Fibroblast of the aortic adventitia (primary cell): ENCODE results near the gene CDX2. TPM values are rescaled to one million over a fixed set of nuclear protein-coding genes. Genes with fewer than 3 reads are reported as not detected.
A peak's percentile ranks its signal among the peaks of the same experiment; 100 is the strongest.

ENCODE experiments used
- DNase-seq: peaks from one replicate; pipeline ENCODE4 v3.0.0-alpha.2; 2010; ENCODE audit warnings: low read depth
- H3K4me3 ChIP-seq: 2 replicates; pipeline ENCODE4 v1.5.1; 2011; ENCODE audit warnings: low read depth, mild to moderate bottlenecking, control low read depth, low read length, moderate library complexity
- total RNA-seq: library from RNA; depleted of rRNA; stranded (reverse); fragments of >200 nt; gene quantifications from 2 replicates; pipeline ENCODE4 v1.2.3, GENCODE V29; 2012; ENCODE audit warnings: low replicate concordance
- TF ChIP-seq, protein P1 (sequence below): IDR thresholded peaks from 2 replicates; pipeline ENCODE4 v1.5.1; 2011; ENCODE audit warnings: mild to moderate bottlenecking, low read length, control low read depth, inconsistent platforms; ENCODE audit not compliant: insufficient read depth

Gene CDX2
- total RNA-seq, 1 donor, result not detected

DNA sequence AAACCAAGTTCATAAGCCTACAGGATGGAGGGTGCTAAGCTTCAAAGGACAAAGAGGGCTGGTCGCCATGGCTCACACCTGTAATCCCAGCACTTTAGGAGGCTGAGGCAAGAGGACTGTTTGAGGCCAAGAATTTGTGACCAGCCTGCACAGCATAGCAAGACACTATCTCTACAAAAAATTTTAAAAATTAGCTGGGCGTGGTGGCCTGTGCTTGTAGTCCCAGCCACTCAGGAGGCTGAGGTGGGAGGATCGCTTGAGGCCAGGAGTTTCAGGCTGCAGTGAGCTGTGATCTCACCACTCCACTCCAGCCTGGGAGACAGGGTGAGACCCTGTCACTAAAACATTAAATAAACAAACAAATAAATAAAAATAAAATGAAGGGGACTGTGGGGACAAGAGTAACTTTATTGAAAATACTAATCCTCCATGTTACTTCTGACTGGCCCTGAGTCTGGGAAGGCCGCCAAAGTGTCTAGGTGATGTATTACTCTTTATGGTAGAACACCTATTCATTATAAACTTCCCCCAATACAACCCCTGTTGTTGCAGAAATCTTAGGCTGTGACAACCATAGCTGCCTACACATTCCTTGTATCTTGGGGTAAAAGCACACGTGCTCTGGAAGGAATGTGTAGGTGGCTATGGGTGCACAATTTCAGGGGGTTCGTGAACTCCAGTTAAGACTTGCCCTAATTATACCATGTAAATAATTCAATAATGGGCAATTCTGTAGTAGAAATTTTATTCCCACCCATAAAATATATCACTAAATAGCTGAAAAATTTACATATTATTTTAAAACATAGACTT, 34.0 kb upstream of the CDX2 start:
- no peak overlapping the region for H3K4me3 ChIP-seq
- no peak for DNase-seq
- TF ChIP-seq, protein P1, sequence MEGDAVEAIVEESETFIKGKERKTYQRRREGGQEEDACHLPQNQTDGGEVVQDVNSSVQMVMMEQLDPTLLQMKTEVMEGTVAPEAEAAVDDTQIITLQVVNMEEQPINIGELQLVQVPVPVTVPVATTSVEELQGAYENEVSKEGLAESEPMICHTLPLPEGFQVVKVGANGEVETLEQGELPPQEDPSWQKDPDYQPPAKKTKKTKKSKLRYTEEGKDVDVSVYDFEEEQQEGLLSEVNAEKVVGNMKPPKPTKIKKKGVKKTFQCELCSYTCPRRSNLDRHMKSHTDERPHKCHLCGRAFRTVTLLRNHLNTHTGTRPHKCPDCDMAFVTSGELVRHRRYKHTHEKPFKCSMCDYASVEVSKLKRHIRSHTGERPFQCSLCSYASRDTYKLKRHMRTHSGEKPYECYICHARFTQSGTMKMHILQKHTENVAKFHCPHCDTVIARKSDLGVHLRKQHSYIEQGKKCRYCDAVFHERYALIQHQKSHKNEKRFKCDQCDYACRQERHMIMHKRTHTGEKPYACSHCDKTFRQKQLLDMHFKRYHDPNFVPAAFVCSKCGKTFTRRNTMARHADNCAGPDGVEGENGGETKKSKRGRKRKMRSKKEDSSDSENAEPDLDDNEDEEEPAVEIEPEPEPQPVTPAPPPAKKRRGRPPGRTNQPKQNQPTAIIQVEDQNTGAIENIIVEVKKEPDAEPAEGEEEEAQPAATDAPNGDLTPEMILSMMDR, result no peak

DNA sequence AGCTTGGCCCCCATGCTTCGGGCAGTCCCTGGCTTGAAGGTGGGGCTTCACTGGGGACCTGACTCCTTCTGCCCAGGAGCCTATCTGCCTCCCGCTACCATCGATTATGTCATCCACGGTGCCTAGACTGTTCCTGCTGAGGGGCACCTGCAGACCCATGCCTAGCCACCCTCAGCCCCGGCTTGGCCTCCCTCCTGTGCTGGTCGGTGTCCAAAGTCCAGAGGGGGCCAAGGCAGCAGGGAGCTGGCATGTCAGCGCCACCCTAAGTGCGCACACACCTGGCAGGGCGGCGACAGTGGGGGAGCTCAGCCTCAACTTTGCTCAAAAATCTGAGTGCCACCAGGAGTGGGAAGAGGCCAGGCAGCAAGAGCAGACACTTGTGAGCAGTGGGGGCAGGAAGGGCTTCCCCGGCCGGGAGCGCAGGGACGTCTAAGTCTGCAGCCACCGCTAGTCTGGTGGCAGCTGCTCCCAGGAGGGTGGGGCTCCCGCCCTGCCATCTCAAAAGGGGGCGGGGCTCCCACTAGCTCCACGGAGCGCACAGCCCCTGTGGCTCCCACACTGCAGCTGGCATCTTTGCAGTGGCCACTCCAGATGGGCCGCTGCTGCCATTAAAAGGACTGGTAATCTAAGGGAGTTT, 32.8 kb upstream of the CDX2 start:
- DNase-seq, result no peak
- TF ChIP-seq, protein P1, result no peak
- no peak overlapping the region for H3K4me3 ChIP-seq

DNA sequence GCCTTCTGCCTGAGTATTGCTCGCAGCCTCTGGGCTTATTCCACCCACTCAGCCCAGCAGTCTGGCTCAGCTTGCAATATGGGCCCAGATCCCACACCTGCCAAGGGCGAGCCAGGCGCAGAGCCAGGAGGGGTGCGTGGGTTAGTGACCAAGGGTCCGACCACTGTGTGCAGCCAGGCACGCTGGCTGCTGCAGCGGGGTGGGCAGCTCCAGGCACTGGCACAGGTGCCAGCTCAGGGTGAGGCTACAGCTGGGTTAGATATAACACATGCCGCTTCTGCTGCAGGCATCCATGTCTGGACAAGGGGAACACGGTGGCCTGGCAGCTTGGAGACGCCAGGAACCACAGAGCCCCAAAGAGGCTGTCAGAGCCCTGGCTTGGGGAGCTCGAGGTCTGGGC, 31.9 kb upstream of the CDX2 start:
- DNase-seq, result no peak
- TF ChIP-seq, protein P1, result no peak
- no peak overlapping the region for H3K4me3 ChIP-seq

DNA sequence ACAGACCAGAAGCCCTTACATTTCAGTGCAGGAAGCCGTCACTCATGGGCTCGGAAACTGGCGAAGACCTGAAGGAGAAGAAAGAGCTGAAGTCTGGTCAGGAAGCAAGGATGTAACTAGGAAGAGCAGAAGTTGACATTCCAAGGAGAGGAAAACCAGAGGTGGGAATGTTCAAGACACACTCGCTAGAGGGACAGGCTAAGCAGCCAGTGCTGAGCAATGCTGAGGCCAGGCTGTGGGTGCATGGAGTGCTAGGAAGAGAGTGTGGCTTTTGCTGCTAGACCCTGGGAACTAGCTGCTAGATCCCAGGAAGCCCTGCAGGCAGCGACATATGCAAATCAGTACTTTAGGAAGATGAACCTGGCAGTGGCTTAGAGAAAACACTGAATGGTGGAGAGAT, 31.5 kb upstream of the CDX2 start:
- DNase-seq, result no peak
- TF ChIP-seq, protein P1, result no peak
- H3K4me3 ChIP-seq, result no peak overlapping the region

DNA sequence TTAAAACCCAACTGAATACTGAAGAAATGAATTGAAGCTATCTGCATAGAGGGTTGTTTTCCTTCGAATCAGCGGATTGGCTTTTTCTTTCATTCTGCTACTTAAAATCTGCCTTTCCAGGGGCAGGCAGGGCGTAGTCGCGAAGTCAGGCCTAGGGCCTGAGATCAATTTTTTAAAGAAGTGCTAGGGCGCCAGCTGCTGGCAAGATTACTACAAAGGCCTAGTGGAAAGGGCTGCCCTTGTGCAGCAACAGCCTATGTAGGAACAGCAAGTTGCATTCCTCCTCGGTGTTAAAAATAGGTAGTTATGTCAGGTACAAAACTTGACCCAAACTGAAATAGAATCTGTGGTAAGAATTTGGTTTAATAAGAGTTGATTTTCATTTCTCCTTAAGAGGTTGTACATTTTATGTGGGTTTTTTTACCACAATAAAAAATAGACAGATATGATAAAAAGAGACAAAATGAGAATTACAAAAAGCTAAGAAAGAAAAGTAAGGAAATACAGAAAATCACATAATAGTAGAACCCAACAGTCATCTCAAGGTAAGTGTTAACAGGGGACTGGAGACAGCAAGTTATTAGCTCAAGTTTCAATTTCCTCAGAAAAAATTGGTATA, 28.9 kb upstream of the CDX2 start:
- TF ChIP-seq, protein P1, result peak; percentile 62
- no peak overlapping the region for H3K4me3 ChIP-seq
- DNase-seq, result peak; percentile 51

DNA sequence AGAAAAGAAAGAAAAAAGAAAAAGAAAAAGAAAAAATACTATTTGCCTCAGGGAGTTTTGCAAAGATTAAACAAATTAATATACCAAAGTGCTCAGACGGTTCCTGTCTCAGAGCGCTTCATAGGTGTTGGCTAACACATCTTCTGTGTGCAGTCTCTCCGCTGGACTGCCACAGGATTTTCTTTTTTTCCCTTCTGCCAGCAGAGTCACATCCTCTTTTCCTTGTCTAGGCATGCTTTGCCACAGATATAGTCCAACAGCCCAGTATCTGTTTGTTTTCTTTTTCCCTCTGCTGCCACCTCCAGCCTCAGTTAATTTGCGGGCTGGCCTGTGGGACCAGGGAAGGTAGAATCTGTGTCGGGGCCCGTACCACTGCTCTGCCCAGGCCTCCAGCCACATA, 22.8 kb upstream of the CDX2 start:
- H3K4me3 ChIP-seq, result no peak overlapping the region
- no peak for DNase-seq
- TF ChIP-seq, protein P1, result no peak
